H1 (cell line): ENCODE results near the gene RABIF. TPM values are rescaled to one million over a fixed set of nuclear protein-coding genes. Genes with fewer than 3 reads are reported as not detected.

Experiments
- BCL11A ChIP-seq, 2 experiments: IDR thresholded peaks; one replicate each; pipeline ENCODE4 v1.6.1; 2011; ENCODE audit warnings: low read depth in 2 of 2, low read length in 2 of 2, mild to moderate bottlenecking in 2 of 2
- CEBPB ChIP-seq: IDR thresholded peaks from 2 replicates; pipeline ENCODE4 v1.6.1; 2012; ENCODE audit warnings: low read depth, low read length
- CREB1 ChIP-seq: IDR thresholded peaks from 2 replicates; pipeline ENCODE4 v1.6.1; 2012; ENCODE audit warnings: inconsistent platforms
- GTF2F1 ChIP-seq: IDR thresholded peaks from 2 replicates; pipeline ENCODE4 v1.6.1; 2012; ENCODE audit warnings: low read depth, low read length, improper control_type of control experiment, borderline replicate concordance
- JUND ChIP-seq: IDR thresholded peaks from 2 replicates; pipeline ENCODE4 v1.6.1; 2011; ENCODE audit warnings: mild to moderate bottlenecking, improper control_type of control experiment, low read length
- KDM1A ChIP-seq: fragments of 200-600, 300-600 bp; sonication (generic); IDR thresholded peaks from 2 replicates; pipeline ENCODE4 v1.7.1; 2016; ENCODE audit warnings: mild to moderate bottlenecking, low read length, borderline replicate concordance
- KDM5A ChIP-seq: fragments of 200-600 bp; IDR thresholded peaks from 2 replicates; pipeline ENCODE4 v1.7.1; 2012; ENCODE audit warnings: mild to moderate bottlenecking, low read length, inconsistent platforms, mixed read lengths
- POLR2AphosphoS5 ChIP-seq: IDR thresholded peaks from 2 replicates; pipeline ENCODE4 v1.6.1; 2011; ENCODE audit warnings: low read depth, low read length
- RXRA ChIP-seq: IDR thresholded peaks from 2 replicates; pipeline ENCODE4 v1.6.1; 2011; ENCODE audit warnings: low read depth, mild to moderate bottlenecking, low read length, moderate library complexity; ENCODE audit not compliant: insufficient read depth
- SRF ChIP-seq: IDR thresholded peaks from 2 replicates; pipeline ENCODE4 v1.6.1; 2011; ENCODE audit warnings: mild to moderate bottlenecking, low read depth, low read length, moderate library complexity
- polyA plus RNA-seq, 7 experiments: library from polyadenylated mRNA; depleted of rRNA in 3 of 7; stranded (reverse) in 5 of 7; unstranded in 2 of 7; fragments of >200 nt in 5 of 7; fragments of 200-250 nt in 2 of 7; gene quantifications; 1 replicate in 5 of 7; 2 replicates in 1 of 7; 4 replicates in 1 of 7; pipeline versions ENCODE4 v1.2.1 to v1.2.3, GENCODE V29; 2011 to 2013; ENCODE audit warnings: missing spikeins in 2 of 7, mixed read lengths in 2 of 7
- total RNA-seq: library from RNA; stranded (reverse); fragmentation: NEBNext Ultra II Directional; extraction: Animal tissue kit (Norgen Biotek cat#: 25700); gene quantifications from 2 replicates; pipeline ENCODE4 v1.2.1, GENCODE V29; 2021

RABIF gene
- total and polyA plus RNA-seq, 2 of the 8 experiments (the other 6 are each of a cell fraction or from before 2014, with no cell fraction given) = 5.6 to 6.9 TPM

DNA sequence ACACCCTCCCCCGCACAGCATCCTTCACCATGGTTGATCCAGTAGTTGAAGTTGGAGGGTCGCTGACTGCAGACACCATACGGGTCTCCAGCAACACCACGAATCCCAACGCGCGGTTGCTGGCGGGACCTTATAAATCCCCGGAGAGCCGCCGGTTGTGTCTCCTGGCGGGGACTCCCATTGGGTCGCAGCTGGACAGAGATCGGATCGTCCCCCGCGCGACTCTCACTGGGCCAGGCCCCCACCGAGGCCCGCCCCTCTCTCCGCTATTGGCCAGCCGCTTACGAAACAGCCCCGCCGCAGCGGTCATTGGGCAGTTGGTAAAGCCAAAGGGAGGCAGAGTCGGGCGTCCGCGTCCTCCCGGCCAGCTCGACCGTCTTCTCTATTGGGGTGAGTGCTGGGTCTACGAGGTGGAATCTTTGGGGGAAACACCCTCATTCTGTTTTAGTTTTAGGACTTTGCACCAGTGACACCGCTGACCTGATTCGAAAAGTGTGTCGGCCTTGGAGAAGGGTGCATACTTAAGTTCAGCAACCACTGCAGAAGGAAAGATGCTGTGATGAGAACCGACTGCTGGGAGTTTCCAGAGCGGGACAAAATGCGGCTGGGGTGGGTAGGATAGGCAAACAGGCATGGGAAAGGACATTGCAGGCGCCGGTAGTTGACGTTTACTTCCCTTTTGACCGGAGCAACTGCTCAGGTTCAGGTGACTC, 27.4 kb downstream of the RABIF start (continued):
- TF ChIP-seq GTF2F1 = 0 out of 2 replicates have a peak, but pooled peaks have one; percentile 12
- TF ChIP-seq CREB1 = peak; percentile 57
- 0 out of 2 replicates have a peak, but pooled peaks have one; percentile 17 for TF ChIP-seq KDM1A
- no peak for TF ChIP-seq KDM5A
- 0 out of 2 replicates have a peak, but pooled peaks have one; percentile 19 for TF ChIP-seq RXRA
- peak; percentile 30 for TF ChIP-seq POLR2AphosphoS5
- peak; percentile 69 for TF ChIP-seq CEBPB
- no peak for TF ChIP-seq SRF
- TF ChIP-seq BCL11A (IDR thresholded peaks at IDR 0.05; ENCODE audit: low read depth in 2 of 2, low read length in 2 of 2) = no peak
- TF ChIP-seq JUND = no peak
